ENCODE data around the gene TLDC2.
"Not testable (repeated sequence)": the region's sequence is repeated elsewhere in the genome, so short reads cannot be mapped to it uniquely, and the experiment has no call there.

TLDC2 gene

DNA sequence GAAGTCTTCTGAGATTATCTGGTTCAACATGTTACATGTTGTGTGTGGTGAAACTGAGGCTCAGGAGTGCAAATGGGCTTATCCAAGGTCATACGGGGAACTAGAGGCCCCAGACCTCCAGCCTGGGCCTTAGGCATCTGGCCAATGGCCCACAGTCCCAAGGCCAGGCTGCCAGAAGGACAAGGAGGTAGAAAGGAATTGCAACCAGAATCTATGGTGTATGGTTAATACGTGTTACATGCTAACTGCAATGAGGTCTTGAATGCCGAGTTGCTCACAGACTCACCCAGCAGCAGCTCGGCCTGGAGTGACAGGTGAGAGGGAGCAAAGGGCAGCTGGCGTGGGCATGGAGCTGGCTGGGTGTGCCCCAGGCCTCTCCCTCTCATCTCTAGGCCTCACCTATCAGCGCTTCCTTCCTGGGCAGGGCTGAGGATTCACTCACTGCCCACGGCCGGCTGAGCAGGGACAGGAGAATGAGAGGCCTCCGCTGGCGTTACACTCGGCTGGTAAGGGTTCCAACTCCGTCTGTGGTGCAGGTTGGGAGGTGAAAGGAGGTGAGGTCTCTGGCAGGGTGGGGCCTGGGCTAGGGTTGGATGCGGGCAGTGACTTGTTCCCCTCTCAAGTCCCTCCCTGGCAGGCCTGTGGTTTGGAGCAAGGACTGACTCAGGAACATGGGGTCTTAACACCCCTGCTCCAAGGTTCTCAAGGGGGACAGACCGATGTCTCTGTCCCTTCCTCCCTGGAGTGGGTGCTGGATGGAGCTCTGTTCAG is at the start of gene TLDC2:
TSS of gene TLDC2 (plus strand) at position 437 of the 771 bp plus-strand sequence. CDS start at position 474, 37 bp downstream.
- DNase-seq (ENCODE audit: low read depth in 3 of 3) = no peak

DNA sequence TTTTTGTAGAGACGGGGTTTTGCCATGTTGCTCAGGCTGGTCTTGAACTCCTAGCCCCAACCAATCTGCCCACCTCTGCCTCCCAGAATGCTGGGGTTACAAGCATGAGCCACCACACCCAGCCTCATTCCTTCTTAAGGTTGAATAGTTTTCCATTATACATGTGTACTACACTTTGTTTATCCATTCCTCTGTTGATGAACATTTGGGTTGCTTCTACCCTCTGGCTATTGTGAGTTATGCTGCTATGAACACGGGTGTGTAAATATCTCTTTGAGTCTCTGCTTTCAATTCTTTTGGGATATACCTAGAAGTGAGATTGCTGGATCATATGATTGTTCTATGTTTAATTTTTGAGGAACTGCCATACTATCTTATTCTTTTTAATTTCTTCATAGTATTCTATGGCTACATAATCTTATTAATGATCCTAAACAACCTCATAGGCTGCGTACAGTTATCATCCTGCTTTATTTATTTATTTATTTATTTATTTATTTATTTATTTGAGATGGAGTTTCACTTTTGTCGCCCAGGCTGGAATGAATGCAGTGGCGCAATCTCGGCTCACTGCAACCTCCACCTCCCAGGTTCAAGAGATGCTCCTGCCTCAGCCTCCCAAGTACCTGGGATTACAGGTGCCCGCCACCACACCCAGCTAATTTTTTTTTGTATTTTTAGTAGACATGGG is 49.2 kb upstream of the TLDC2 start:
- no peak for DNase-seq (ENCODE audit: low read depth in 3 of 3)

DNA sequence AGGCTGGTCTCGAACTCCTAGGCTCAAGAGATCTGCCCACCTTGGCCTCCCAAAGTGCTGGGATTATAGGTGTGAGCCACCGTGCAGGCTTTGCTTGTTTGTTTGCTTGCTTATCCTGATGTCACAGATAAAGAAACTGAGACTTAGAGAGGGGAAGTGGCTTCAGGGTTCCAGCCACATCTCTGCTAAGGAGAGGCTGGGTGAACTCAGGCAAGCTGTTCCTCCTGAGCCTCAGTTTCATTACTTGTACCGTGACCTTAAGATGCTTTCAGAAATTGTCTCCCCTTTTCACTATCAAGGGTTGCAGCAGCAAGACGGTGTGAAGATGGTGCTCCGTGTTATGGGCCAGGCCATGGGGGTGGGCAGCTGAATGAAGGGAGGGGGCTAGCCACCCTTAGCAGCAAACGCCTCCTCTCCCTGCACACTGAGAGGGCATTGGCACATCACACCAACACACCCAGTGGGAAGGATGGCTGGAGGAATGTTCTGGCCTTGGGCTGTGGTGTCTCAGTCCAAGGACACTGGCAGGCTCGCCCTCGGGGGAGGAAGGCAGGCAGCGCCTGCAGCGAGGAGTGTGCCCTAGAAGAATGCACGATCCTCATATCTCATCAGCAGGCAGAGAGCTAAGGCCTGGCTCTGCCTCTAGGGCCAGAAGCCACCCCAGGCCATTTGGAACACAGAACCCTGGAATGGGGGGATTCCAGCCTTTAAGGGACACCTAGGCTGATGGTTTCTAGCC is 48.2 kb upstream of the TLDC2 start:
- no peak for DNase-seq (ENCODE audit: low read depth in 3 of 3)

DNA sequence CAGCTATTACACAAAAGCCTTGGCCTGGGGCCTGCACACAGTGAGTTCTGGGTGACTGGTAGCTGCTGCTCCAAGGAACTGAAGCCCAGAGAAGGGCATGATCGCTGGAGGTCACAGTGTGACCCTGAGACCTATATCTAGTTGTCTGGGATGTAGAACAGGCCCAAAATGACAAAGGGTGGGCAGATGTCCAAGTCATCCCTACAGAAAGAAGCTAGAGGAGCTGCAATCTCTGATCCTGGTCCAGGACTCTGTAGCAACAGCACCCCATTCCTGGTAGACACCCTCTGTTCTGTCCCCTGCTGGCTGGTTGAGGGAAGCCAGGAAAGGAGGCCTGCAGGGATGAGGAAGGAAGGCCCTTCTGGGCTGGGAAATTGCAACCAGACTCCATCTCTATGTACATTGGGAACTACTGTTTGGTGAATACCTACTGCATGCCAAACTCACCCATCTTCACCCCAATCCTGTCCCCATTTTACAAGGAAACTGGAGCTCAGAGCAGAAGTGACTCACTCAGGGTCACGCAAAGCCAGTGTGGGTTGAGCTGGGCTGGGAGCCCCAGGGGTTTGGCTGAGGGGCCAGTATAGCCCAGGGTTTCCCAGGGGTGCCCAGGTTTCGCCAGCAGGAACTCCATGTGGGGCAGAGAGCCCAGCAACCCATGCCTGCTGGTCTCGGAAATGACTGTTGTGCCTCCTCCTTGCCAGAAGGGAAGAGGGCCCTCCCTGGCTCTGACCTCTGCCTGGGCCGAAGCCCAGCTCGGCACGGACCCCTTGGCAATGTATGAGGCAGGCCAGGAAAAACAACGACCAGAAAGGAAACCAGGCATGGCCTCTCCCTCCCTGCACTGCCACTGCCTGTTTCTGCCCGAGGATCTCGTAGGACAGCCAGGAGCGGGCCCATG is 44.9 kb upstream of the TLDC2 start:
- no peak for DNase-seq (ENCODE audit: low read depth in 3 of 3)

DNA sequence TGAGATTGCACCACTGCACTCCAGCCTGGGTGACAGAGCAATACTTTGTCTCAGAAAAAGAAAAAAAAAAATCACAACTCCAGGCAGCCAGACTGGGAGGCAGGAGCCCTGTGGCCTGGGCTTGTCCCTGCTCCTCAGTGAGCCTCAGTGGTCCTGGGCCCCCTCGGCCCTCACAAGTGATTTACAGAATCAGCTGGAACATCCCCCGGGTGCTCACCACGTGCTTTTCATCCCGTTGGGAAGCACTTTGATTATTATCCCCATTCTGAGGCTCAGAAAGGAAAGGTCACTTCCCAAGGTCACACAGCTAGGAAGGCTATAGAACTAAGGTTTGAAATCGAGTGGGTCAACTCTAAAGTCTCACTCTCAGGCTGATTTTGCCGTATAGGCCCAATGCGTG is 43.1 kb upstream of the TLDC2 start:
- DNase-seq (ENCODE audit: low read depth in 3 of 3) = no peak

DNA sequence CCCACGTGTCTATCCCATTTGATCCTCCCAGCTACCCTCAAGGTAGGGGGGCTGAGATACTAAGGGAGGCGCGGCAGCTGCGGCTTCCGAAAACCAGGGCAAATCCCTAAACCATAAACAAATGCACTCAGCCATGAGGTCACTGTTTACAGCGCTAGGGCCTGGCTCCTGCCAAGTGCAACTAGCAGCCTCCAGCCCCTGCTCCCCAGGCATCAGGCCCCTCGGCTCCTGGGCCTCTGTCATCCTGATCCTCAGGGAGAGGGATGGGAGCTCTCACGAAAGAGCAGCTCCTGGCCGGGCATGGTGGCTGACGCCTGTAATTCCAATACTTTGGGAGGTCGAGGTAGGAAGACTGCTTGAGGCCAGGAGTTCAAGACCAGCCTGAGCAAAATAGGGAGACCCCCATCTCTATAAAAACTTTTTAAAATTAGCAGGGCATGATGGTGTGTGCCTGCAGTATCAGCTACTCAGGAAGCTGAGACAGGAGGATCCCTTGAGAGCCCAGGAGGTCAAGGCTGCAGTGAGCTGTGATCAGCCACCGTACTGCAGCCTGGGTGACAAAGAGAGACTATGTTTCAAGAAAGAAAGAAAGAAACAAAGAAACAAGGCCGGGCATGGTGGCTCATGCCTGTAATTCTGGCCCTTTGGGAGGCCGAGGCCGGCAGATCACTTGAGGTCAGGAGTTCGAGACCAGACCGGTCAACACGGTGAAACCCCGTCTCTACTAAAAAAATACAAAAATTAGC is 42.5 kb upstream of the TLDC2 start:
- DNase-seq (ENCODE audit: low read depth in 3 of 3) = no peak

GRCh38 chr20:36835025-36835424 is 40.9 kb upstream of the TLDC2 start:
- no peak for DNase-seq (ENCODE audit: low read depth in 3 of 3)

DNA sequence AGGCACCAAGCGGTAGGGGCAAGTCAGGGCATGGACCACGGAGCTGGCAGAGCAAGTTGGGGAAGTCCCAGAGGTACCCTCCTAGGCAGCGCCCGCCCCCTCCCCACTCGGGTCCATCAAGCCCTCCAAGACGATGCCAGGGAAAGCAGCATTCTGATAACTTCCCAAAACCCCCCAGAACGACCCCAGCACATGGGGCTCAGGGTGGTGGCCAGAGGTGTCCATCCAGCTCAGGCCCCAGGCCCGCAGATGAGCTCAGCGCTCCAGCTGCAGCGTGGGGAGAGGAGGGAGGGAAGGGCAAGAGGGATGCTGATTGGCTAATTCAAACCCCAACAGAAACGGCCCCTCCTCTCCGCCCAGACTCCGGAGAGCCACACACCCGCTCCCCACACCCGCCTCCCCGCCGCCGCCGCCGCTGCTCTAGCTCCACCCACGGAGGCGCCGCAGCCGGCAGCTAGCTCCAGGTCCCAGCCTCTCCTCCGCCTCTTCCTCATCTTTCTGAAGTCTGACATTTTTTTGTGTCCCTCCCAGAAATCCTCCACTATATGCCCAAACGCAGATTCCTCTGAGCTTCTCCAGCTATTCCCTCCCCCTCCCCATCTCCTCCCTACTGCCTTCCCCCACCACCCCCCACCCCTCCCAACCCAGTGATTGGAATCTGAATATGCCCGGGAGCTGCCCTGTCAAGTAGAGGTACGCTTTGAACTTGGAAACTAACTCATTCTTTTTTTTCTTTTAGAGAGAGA is 40.3 kb upstream of the TLDC2 start:
- DNase-seq (ENCODE audit: low read depth in 3 of 3) = peak; percentile 52 to 70 (median 67)

DNA sequence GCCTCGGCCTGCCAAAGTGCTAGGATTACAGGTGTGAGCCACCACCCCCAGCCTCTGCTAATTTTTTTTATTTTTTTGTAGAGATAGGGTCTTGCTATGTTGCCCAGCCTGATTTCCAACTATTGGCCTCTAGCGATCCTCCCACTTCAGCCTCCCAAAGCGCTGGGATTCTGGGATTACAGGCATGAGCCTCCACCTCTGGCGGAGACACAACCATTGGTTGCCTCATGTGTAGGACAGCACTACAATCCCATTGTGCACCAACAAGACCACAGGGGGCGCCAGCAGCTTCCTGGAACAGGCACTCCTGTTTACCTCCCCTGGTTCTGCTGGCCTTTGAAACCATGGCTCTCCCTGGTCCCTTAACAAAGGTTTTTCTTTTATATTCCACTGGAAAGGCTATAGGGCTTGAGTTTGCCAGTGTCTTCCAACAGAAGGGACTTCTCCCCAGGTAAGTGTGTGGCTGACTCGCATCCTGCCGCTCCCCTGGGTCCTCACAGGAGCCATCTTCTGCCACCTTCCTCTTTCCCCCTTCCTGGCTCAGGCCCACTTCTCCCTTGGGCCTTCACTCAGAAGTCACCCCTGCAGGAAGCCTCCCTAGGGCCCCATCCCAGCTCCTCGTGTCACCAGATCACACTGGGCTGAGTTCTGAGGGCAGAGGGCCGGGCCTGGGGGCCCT is 39.2 kb upstream of the TLDC2 start:
- DNase-seq (ENCODE audit: low read depth in 3 of 3) = no peak

DNA sequence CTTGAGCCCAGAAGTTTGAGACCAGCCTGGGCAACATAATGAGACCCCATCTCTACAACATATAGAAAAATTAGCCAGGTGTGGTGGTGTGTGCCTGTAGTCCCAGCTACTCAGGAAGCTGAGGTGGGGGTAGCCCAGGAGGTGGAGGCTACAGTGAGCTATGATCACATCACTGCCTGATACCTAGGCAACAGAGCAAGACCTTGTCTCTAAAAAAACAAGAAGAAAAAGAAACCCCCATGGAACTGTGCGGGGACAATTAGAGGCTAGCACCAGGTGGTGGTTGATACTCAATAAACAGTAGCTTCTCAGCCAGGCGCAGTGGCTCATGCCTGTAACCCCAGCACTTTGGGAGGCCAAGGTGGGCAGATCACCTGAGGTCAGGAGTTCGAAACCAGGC is 37.6 kb upstream of the TLDC2 start:
- not testable (repeated sequence) for DNase-seq (ENCODE audit: low read depth in 3 of 3)

DNA sequence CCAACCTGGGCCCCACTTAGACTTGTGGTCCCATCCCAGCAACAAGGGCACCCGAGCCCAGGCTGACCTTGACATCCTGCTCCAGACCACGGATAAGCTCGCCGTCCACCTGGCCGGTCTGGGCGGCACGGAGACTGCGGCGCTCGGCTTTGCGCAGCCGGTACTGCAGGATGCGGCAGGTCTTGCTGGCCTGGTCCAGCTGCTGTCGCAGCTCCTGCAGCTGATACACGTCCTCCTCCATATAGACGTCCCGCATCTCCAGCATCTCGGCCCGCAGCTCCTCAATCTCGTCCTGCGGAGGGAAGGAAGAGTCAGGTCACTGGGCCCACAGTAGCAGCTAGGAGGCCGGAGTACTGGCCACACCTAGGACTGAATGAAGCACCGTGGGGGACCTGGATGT is 36.8 kb upstream of the TLDC2 start:
- no peak for DNase-seq (ENCODE audit: low read depth in 3 of 3)

- DNase-seq (ENCODE audit: low read depth in 3 of 3) = not testable (repeated sequence)
Observed at GRCh38 chr20:36841030-36841429, 34.9 kb upstream of the TLDC2 start.

DNA sequence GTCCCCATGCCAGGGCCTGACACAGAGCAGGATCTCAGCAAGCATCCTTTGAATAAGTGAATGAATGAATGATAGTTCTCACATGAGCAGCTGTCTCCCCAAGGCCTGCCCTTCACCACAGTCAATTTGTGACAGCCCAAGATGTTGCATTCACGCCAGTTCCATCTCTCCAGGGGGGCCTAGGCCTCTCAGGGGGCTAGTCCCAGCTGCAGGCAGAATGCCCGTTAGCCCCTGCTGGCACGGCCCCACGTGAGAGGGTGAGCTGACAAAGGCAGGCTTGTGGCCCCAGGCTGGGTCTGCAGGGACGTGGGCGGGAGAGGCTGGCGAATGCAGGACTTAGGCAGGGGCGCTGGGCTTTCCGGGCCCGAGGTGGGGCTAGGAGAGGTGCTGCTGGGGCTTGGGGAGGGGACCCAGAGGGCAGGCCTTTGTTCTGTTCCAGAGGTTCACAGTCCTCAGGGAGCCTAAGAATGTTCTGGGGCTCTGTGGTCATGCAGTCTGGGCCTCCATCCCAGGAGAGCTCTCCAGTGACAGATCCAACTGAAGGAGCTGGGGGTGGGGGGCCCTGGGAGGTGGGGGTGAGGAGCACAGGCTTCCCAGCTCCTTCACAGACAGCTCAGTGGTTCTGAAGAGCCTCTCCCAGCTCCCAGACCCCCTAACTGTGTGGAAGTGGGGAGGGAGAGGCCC is 30.5 kb upstream of the TLDC2 start:
- DNase-seq (ENCODE audit: low read depth in 3 of 3) = no peak

- DNase-seq (ENCODE audit: low read depth in 3 of 3) = no peak
Observed at GRCh38 chr20:36847009-36847709, 28.8 kb upstream of the TLDC2 start.

DNA sequence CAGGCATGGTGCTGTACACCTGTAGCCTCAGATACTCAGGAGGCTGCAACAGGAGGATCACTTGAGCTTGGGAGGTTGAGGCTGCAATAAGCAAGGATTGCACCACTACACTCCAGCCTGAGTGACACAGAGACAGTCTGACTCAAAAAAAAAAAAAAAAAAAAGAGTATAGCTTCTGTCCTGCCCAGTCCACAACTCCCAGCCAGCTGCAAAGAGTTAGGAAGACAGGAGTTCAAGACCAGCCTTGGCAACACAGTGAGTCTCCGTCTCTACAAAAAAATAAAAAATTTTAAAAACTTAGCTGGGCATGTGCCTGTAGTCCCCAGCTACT is 28.3 kb upstream of the TLDC2 start:
- no peak for DNase-seq (ENCODE audit: low read depth in 3 of 3)

DNA sequence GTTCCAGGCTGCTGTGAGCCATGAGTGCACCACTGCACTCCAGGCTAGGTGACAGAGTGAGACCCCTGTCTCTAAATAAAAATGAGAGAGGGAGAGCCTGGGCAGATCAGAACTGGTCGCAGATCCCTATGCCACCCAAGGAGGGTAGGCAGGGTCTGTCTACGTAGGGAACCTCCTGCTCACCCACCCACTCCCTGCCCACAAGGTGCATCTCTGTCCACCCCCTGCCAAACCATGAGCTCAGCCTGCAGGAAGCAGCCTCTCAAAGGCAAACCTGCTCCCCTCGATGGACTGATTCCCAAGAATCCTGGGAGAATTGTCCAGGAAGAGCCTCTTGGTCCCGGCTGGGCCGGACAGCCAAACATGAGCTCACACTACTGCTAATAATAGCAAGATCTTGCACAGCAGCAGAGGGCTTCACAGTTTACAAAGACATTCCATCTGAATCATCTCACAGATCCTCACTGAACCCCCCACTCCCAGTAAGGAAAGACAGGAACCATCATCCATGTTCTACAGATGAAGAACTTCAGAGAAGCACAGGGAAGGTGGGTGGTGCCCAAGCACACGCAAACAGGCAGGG is 27.8 kb upstream of the TLDC2 start:
- no peak for DNase-seq (ENCODE audit: low read depth in 3 of 3)

GRCh38 chr20:36848677-36849076 is 27.3 kb upstream of the TLDC2 start:
- DNase-seq (ENCODE audit: low read depth in 3 of 3) = no peak

All from stimulated activated CD4-positive, alpha-beta T cell treated with anti-CD3 and anti-CD28 coated beads, TNF-alpha, amount 100 ng/mL, for 4 hours (primary cell).